HG02763 (cell line): ENCODE results near the gene SCARF2.
"Not testable (repeated sequence)": the region's sequence is repeated elsewhere in the genome, so short reads cannot be mapped to it uniquely, and the experiment has no call there.

ENCODE experiments used
- ATAC-seq: cut with Tn5 transposase; IDR thresholded peaks from one replicate; pipeline ENCODE4 v1.9.1; 2021; ENCODE audit warnings: mild to moderate bottlenecking, moderate library complexity; ENCODE audit not compliant: unreplicated experiment

SCARF2 gene, protein sequence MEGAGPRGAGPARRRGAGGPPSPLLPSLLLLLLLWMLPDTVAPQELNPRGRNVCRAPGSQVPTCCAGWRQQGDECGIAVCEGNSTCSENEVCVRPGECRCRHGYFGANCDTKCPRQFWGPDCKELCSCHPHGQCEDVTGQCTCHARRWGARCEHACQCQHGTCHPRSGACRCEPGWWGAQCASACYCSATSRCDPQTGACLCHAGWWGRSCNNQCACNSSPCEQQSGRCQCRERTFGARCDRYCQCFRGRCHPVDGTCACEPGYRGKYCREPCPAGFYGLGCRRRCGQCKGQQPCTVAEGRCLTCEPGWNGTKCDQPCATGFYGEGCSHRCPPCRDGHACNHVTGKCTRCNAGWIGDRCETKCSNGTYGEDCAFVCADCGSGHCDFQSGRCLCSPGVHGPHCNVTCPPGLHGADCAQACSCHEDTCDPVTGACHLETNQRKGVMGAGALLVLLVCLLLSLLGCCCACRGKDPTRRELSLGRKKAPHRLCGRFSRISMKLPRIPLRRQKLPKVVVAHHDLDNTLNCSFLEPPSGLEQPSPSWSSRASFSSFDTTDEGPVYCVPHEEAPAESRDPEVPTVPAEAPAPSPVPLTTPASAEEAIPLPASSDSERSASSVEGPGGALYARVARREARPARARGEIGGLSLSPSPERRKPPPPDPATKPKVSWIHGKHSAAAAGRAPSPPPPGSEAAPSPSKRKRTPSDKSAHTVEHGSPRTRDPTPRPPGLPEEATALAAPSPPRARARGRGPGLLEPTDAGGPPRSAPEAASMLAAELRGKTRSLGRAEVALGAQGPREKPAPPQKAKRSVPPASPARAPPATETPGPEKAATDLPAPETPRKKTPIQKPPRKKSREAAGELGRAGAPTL

DNA sequence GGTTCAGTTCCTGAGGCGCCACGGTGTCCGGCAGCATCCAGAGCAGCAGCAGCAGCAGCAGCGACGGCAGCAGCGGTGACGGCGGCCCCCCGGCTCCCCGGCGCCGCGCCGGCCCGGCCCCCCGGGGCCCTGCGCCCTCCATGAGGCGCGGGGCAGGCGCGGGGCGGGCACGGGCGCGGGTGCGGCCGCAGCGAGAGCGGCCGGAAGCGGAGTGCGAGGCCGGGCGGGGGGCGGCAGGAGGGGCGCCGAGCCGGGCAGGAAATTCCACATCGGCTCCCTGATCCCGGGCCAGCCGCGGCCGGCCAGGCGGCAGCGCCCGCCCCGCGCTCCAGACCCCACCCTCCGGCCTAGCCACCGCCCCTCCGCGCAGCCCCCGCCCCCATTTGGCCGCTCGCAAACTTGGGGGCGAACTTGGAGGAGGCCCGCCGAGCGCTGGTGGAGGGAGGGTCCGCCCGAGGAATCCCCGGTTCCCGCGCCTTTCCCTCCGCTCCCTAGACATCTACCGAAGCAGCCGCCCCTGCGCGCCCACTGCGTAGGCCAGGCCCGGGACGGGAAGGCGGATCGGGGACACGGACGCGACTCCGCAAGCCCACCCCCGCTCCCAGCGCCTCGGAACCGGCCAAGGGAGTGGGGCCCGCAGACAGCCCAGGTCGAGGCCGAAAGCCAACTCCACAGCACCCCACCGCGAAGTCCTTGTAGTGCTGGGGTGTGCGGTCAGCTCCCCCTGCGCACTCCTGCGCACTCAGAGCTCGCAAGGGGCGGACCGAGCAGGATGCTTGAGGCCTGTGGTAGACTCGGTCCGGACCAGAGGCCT lies at the start of gene SCARF2:
SCARF2 (minus strand) TSS at position 213 of the 814 bp plus-strand sequence; CDS start at position 142, 71 bp downstream.
- ATAC-seq = no peak

DNA sequence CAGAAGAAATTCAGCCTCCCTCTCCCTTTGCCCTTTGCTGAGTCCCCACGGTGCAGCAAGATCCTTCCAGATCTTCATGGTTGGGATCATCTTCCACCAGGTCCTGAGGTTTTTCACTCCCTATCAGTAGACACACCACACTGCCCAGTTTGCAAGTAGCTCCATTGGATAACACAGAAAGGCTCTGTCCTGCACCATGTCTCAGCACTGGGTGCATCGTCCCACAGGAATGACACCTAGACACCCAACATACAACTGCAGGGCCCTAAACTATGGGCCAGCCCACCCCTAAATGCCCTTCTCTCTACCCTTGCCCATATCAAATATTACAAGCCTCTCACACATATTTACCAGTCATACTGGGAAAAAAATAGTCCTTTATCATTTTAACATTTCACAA lies 48.6 kb upstream of the SCARF2 start:
- ATAC-seq = no peak

DNA sequence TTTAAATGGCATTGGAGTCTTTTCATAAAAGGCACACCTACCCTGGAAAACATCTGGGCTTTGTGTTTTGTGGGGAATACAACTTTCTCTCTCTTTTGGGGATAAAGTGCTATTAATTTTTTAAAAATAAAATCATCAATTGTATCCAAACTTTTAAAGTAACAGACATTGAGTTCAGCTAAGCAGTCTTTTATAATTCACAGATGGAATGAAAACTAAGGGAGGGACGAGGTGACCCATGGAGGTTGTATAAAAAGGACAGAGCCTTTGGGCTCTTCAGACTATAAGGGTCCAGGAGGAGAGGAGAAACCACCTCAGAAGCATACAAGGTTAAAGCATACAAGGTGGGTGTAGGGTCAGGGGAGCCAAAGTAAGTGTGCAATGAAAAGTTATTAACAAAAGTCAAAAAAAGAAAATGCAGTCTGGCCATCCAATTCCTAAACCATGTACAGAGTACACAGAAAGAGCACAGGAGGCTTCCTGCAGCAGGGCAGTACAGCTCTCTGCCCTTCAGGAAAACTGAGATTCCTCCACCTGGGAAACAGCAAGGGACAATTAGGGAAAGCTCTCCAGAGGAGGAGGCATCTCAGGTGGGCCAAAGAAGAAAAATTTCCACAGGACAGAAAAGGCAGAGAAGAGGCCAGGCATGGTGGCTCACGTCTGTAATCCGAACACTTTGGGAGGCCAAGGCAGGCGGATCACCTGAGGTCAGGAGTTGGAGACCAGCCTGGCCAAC lies 47.5 kb upstream of the SCARF2 start:
- no peak for ATAC-seq

DNA sequence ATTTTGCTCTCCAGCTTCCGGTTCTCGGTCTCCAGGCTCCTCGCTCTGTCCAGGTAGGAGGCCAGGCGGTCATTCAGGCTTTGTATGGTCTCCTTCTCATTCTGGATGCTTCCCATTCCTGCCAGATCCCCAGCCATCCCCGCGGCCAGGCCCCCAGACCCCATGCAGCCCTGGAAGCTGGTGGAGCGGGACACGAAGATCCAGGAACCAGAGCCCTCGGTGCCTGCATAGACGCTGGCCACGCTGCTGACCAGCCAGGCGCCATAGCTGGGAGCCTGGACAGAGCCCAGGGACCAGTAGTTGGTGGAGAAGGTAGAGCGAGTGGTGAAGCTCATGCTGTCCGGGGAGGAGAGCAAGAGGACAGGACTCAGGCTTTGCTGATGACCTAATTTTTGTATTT lies 46.1 kb upstream of the SCARF2 start:
- no peak for ATAC-seq

DNA sequence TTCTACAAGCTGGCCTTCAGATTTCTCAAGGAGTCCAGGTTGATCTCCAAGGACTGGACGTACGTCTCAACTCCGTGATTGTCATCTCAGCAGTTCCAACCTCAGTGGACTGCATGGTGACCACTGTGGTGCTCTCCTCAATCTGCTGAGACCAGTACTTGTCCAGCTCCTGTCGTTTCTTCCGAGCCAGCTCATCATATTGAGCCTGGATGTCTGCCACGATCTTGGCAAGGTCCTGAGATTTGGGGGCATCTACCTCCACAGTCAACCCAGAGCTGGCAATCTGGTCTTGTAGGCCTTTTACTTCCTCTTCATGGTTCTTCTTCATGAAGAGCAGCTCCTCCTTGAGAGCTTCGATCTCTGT lies 45.5 kb upstream of the SCARF2 start:
- ATAC-seq = not testable (repeated sequence)

DNA sequence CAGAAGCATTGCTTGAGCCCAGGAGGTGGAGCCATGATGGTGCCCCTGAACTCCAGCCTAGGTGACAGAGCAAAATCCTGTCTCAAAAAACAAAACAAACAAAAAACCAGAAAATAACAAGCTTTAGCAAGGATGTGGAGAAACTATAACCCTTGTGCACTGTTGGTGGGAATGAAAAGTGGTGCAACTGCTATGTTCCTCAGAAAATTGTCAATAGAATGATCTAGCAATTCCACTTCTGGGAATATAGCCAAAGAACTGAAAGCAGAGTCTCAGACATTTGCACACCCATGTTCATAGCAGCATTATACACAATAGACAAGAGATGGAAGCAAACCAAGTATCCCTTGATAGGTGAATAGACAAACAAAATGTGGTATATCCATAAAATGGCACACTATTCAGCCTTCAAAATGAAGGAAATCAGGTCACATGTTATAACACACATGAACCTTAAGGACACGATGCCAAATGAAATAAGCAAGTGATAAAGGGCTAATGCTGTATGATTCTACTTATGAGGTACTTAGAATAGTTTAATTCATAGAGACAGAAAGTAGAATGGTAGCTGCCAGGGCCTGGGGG lies 42.1 kb upstream of the SCARF2 start:
- no peak for ATAC-seq

DNA sequence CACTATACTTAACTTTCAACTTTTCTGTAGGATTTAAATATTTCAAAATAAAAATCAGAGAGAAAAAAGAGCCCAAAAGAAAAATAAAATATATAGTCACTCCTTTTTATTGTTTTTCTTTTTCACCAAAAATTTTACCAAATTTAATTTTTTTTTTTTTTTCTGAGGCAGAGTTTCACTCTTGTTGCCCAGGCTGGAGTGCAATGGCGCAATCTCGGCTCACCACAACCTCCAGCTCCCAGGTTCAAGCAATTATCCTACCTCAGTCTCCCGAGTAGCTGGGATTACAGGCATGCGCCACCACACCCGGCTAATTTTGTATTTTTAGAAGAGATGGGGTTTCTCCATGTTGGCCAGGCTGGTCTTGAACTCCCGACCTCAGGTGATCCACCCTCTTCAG lies 40.4 kb upstream of the SCARF2 start:
- not testable (repeated sequence) for ATAC-seq

DNA sequence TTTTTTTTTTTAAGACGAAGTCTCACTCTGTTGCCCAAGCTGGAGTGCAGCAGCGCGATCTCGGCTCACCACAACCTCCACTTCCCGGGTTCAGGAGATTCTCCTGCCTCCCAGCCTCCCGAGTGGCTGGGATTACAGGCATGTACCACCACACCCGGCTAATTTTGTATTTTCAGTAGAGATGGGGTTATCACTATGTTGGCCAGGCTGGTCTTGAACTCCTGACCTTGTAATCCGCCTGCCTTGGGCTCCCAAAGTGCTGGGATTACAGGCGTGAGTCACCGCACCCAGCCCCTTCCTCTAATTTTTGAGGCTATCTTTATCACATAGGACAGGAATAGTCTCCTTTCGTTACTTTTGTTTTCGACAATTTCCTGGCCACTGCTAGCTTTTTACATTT lies 37.9 kb upstream of the SCARF2 start:
- not testable (repeated sequence) for ATAC-seq

DNA sequence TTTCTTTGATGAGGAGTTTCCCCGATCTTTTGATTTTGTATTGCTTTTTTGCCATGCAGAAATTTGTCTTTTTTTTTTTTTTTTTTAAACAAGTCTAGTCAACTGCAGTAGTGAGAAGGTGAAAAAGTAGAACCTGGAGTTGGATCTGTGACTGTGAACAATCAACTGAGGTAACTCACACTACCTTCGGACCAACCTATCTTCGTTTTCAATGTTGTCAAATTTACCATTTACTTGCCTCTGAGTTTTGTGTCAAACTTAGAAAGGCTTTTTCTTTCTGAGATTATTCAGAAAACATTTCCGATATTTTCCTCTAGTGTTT lies 37.5 kb upstream of the SCARF2 start:
- no peak for ATAC-seq

DNA sequence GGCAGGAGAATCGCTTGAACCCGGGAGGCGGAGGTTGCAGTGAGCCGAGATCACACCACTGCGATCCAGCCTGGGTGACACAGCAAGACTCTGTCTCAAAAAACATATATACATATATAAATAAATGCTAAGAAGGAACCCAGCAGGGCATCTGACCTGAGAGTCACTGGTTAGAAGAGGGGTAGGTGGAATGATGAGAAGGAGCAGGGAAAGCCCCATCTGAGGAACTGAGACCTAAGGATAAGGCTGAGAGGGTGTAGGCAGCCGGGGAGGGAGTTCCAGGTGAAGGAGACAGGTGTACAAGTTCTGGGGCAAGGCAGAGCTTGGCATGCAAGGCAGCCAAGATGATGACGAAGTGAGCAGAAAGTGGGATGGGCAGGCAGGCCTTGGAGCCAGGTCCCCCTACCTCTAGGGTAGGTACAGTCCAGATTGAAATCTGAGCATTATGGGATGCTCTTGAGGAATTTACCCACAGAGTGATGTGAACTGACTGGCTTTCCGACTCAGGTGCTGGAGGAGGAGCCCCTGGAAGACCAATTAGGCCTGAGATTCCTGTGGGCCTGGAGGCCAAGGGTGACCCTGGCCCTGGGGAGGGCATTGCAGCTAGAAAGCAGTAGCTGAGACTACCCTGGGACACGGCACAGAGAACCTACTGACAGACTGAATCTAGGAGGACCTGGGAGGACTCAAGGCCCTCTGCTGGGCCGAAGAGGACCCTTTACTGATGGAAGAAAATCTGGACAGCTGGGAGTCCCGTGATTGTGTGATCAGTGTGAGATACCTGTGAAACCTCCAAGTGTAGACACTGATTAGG lies 35.2 kb upstream of the SCARF2 start:
- no peak for ATAC-seq

DNA sequence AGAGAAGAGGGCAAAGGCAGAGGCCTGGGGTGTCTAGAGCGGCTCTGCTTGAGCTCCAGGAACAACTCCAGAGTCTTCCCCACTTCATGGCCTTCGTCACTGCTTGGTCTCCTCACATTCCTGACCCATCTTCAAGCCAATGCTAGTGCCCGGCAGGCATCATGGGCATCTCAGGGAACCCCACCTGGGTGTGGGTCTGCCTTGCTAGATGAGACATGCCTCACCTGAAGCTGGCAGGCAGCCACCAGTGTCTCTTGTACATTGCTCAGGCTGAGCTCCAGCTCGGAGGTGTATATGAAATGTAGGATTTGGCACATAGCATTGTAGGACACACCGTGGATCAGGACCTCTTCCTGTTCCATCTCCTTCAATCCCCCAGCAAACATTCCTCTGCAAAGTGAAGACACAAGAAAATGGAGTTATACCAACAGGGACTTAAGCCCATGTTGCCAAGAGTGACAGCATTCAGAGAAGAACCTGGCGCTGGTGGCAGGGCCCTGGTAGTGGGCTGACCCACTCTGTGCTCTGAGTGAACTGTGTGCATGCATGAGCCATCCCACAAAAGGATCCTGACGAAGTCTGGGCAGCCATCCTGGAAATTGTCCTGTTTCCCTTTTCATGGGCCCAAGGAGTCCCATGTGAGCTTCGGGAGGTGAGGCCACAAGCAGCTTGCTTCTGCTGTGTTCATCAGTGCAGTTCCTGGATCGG lies 33.7 kb upstream of the SCARF2 start:
- ATAC-seq = no peak

DNA sequence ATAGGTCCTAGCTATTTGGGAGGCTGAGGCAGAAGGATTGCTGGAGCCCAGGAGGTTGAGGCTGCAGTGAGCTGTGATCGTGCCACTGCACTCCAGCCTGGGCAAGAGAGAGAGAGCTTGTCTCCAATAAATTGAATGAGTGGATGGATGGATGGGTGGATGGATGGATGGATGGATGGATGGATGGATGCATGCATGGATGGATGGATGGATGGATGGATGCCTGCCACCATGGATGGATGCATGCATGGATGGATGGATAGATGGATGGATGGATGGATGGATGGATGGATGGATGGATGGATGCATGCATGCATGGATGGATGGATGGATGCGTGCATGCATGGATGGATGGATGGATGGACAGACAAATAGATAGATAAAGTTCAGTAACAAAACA lies 32.9 kb upstream of the SCARF2 start:
- ATAC-seq = not testable (repeated sequence)

DNA sequence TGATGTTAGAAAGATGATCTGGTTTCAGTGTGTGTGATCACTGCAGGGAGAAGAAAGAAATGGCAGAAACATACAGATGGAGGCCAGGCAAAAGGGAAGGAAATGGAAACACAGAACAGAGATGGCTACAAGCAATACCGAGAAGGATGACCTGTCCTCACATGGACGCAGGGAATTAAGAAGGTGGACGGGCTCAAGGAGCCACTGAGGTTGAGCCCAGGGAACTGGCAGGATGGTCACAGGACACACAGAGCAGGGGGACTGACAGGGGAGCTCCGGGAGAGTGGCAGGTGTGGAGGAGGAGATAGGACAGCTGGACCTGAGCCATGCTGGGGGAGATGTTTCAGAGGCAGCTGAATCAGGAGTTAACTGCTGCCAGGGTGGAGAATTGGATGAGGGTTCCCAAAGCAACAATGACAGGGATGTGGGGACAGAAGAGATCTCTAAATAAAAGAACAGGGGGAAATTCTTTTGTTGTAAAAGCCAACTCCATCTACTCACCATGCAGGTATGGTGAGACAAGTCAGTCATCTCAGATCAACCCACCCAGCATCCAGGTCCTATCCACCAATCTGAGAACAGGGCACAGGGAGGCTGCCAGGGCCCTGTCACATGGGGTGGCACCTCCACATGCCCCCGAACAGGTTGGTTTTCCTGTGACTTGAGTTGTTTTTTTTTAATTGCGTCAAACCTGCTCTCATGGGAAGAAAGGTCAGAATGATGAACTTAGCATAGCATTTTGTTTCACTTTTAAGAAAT lies 31.7 kb upstream of the SCARF2 start:
- no peak for ATAC-seq

DNA sequence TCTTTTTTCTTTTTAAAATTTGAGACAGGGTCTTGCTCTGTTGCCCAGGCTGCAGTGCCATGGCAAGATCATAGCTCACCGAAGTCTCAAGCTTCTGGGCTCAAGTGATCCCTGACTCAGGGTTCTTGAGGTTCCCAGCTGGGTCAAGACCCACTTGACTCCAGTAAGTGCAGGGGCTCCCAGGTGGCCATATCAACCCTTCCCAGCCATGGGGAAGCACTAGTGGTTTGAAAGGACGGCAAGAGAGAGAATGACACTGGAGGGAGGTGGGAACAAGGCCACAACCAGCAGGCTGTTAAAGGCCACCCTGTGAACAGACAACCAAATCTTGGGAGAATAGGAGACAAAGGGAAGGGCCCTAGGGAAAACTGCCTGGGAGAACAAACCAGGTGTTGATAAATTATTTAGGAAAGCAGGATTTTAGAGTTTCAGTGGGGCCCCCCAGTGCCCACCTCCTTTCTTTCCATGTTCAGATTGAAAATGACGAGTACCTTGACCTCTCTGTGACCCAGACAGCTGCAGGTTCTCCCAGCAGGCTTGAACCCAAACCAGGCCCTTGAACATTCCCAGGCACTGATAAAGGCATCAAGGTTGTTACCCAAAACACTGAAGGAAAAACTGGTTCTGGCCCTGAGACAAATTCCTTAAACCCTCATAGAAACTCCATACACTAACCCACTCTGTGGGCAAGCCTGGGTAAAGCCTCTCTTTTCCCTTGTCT lies 29.2 kb upstream of the SCARF2 start:
- ATAC-seq = no peak

DNA sequence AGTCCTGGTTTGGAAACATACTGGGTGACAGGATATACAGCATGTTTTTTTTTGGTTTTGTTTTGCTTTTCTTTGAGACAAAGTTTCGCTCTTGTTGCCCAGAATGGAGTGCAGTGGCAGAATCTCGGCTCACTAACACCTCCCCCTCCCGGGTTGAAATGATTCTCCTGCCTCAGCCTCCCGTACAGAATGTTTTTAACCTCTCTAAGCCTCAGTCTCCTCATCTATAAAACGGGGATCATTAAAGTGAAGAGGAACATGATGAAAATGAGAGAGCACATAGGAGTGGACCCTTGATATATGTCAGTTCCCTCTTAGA lies 28.1 kb upstream of the SCARF2 start:
- ATAC-seq = no peak

DNA sequence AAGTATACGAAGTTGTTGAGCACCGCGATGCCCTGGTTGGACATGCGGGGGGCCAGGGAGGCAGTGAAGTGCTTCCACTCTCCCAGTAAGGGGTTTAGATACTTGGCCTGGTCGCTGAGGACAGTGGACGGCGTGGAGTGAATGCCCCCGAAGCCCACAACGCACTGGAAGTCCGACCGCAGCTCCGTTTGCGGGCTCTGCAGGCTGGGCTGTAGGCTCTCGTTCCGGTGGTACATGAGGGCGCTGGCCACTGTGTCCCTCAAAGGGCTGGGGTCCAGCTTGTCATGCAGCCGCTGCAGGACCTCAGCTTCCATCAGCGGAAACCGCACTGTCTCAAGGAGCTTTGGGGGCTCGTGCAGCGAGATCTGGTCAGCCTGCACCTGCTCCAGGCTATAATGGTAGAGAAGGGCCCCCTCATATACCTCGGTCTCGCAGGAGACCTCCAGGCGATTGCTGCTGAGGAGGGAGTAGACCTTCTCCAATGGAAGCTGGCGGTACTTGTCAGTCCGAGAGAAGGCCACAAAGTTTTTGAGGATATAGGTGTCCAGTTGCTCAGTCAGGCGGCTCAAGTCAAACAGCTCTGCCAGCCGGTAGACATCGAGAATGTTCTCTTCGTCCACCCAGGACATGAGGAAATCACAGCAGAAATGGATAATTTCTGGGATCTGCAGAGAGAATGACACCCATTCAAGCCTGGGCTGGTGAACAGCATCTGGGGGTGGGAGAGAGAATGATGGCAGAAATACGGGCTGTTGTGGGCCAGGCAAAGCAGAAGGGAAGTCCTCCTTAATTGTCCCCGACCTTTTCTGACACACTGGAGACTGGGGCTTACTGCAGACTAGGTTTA lies 27.5 kb upstream of the SCARF2 start:
- no peak for ATAC-seq

DNA sequence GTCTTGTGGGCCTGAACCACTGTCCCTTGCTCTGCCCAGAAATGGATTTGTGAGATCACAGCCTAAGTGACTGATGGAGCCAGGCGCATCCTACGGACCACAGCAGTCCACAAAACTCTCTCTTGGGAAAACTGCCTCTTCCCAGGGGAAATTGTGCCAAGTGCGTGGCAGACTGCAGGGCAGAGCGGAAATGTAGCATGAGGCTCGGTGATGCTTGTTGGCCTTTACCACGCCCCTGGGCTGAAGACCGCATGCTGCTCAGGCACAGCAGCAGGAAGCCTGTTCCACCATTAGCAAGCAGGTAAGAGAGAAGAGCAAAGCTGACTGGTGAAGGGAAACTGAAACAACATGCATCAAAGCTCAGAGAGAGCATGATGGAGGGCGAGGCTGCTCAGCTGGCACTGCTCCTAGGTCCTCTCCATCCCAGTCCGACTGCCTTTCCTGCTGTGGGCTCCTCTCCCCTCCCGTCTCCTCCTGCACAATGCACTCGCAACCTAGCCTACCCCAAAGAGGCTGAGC lies 26.5 kb upstream of the SCARF2 start:
- ATAC-seq = no peak
